Activated CD4-positive, alpha-beta T cell treated with anti-CD3 and anti-CD28 coated beads for 36 hours (primary cell): ENCODE measurements around the gene CIAPIN1. TPM values are rescaled to one million over a fixed set of nuclear protein-coding genes. Genes with fewer than 3 reads are reported as not detected.
"Not testable (repeated sequence)": the region's sequence is repeated elsewhere in the genome, so short reads cannot be mapped to it uniquely, and the experiment has no call there.

Experiments used
- ATAC-seq: fragments of 200-7000 bp; cut with Tn5 transposase; one replicate; pipeline ENCODE4 v1.10.0; 2021; ENCODE audit warnings: mild to moderate bottlenecking, moderate library complexity
- CTCF ChIA-PET: fragments of 350-600 bp; sonication (Branson Sonifier 250); formaldehyde crosslinking; loops from one replicate; lab custom pipeline; 2021; ENCODE audit warnings: antibody characterized with exemption; lab: Charles Lee
- POLR2A ChIA-PET: fragments of 350-600 bp; sonication (Branson Sonifier 250); formaldehyde crosslinking; loops from one replicate; lab custom pipeline; 2021; ENCODE audit warnings: antibody characterized with exemption, inconsistent platforms; lab: Charles Lee
- DNase-seq: peaks from one replicate; pipeline ENCODE4 v3.0.0-alpha.2; 2020
- H3K27ac Mint-ChIP-seq: one replicate; pipeline ENCODE4 v1.8.0; 2021; ENCODE audit warnings: mixed read lengths
- H3K27me3 Mint-ChIP-seq: one replicate; pipeline ENCODE4 v1.8.0; 2021; ENCODE audit warnings: mixed read lengths
- H3K36me3 Mint-ChIP-seq: one replicate; pipeline ENCODE4 v1.8.0; 2021; ENCODE audit warnings: low read depth, mixed read lengths
- H3K4me1 Mint-ChIP-seq: one replicate; pipeline ENCODE4 v1.8.0; 2021; ENCODE audit warnings: mixed read lengths
- H3K4me3 Mint-ChIP-seq: one replicate; pipeline ENCODE4 v1.8.0; 2021; ENCODE audit warnings: mild to moderate bottlenecking, moderate library complexity, mixed read lengths
- H3K9me3 Mint-ChIP-seq: one replicate; pipeline ENCODE4 v1.8.0; 2021; ENCODE audit warnings: low read depth, mixed read lengths
- intact Hi-C, 2 experiments: fragments of 100-400 bp; cut with DNase I in 1 of 2; cut with micrococcal nuclease in 1 of 2; formaldehyde crosslinking; loops; one replicate each; pipeline versions ENCODE4 v1.14.2 to v1.15.1; 2022 to 2024; cut with DNase I, micrococcal nuclease
- total RNA-seq, 2 experiments: library from RNA; stranded (reverse); gene quantifications; one replicate each; pipeline ENCODE4 v1.2.3, GENCODE V29; 2021

The CIAPIN1 gene
- total RNA-seq, 2 experiments from 2014 or later: 41.7 to 42.6 TPM

GRCh38 chr16:57403965-57404817, 43.0 kb downstream of the CIAPIN1 start, which contains the start of gene CCL17:
TSS of gene CCL17 (plus strand) at chr16:57404767. CDS start at chr16:57413933, 9,166 bp downstream.
- no peak for ATAC-seq
- intact Hi-C loops: no loop called here
- ChIA-PET CTCF (interaction anchor here (0.7 to 1.3 kb wide), 4 partner anchors 9 to 110 kb away, joined by 3 to 6 read pairs (median 4); no protein-coding TSS in a partner anchor), POLR2A (no interaction called here)
- H3K4me1 Mint-ChIP-seq: peaks cover 5% of the 10 kb centered on the region
- DNase-seq: no peak
- no peaks in the 10 kb centered on the region for H3K27me3 Mint-ChIP-seq
- H3K4me3 Mint-ChIP-seq: no peak within 1 kb of the TSS
- no peaks in the 10 kb centered on the region for H3K9me3 Mint-ChIP-seq
- no peaks in the 10 kb centered on the region for H3K36me3 Mint-ChIP-seq
- no peak within 1 kb of the TSS for H3K27ac Mint-ChIP-seq

- no peak overlapping the region for H3K27ac Mint-ChIP-seq
- H3K27me3 Mint-ChIP-seq: no peaks in the 10 kb centered on the region
- no peak overlapping the region for H3K4me3 Mint-ChIP-seq
- ChIA-PET POLR2A (no interaction called here), CTCF (no interaction called here)
- DNase-seq (no peak), ATAC-seq (no peak)
- H3K4me1 Mint-ChIP-seq: peaks cover 5% of the 10 kb centered on the region
- no peaks in the 10 kb centered on the region for H3K36me3 Mint-ChIP-seq
- no peaks in the 10 kb centered on the region for H3K9me3 Mint-ChIP-seq
- intact Hi-C loops: no loop called here
These were observed 45.1 kb downstream of the CIAPIN1 start for GRCh38 chr16:57401943-57402640.

GRCh38 chr16:57397493-57397892, 49.7 kb downstream of the CIAPIN1 start:
- H3K27me3 Mint-ChIP-seq, H3K36me3 Mint-ChIP-seq, H3K27ac Mint-ChIP-seq, POLR2A ChIA-PET, H3K9me3 Mint-ChIP-seq, ATAC-seq, H3K4me3 Mint-ChIP-seq, DNase-seq, CTCF ChIA-PET, intact Hi-C loops, H3K4me1 Mint-ChIP-seq: not testable (repeated sequence)

DNA sequence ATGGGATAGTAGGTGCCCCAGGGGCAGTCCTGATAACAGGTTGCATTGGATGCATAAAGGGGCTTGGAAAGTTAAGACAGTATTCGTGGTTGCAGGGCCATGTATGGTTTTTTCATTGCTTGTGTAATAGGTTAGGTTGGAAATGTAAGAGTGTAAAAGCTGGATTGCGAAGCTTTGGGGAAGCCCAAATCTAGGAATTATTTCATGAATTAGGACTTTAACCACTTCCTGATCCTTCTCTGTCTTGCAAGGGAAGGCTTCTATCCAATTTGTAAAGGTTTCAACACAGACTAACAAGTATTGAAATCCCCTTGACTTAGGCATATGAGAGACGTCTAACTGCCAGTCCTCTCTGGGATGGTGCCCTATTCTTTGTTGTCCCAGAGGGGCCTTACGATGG, 50.4 kb downstream of the CIAPIN1 start:
- CTCF ChIA-PET: no interaction called here
- ATAC-seq (no peak), DNase-seq (no peak)
- no peaks in the 10 kb centered on the region for H3K27me3 Mint-ChIP-seq
- H3K4me3 Mint-ChIP-seq: no peak overlapping the region
- POLR2A ChIA-PET: no interaction called here
- H3K27ac Mint-ChIP-seq: no peak overlapping the region
- H3K36me3 Mint-ChIP-seq: no peaks in the 10 kb centered on the region
- H3K9me3 Mint-ChIP-seq: no peaks in the 10 kb centered on the region
- H3K4me1 Mint-ChIP-seq: no peaks in the 10 kb centered on the region
- intact Hi-C loops: no loop called here

DNA sequence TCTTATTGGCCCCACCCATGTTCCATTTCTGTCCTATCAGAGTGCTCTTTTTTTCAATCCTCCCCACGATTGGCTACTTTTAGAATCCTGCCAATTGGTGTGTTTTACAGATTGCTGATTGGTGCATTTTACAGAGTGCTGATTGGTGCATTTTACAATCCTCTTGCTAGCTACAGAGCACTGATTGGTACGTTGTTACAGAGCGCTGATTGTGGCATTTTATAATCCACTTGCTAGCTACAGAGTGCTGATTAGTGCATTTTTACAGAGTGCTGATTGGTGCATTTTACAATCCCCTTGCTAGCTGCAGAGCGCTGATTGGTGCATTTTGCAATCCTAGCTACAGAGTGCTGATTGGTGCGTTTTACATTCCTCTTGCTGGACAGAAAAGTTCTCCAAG, 52.2 kb downstream of the CIAPIN1 start:
- POLR2A ChIA-PET: interaction anchor here (0.7 kb wide), 1 partner anchor 13 kb away, joined by 3 read pairs; no protein-coding TSS in a partner anchor

DNA sequence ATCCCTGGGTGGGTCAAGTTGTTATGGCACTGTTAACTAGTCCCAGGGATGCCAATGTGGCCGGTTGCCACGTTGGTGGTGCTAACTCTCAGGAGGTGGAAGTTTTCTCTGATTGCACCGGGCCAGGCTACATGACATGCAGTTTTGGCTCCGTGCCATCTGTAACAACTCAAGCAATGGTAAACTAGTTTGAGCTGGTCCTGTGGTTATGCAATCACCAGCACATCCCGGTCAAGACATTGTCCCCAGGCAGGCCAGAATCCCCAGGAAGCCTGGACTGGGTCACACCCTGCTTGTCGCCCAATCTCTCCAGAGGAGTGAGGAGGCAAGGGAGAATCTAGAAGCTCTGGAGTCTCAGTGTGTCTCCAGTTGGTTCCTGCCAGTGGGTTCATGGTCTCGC, 52.7 kb downstream of the CIAPIN1 start:
- H3K9me3 Mint-ChIP-seq: no peaks in the 10 kb centered on the region
- CTCF ChIA-PET: interaction anchor here (0.6 to 1.5 kb wide), 2 partner anchors 22 to 72 kb away, joined by 3 to 5 read pairs; no protein-coding TSS in a partner anchor
- POLR2A ChIA-PET: no interaction called here
- peaks cover 3% of the 10 kb centered on the region for H3K27me3 Mint-ChIP-seq
- no peak for DNase-seq
- H3K27ac Mint-ChIP-seq: no peak overlapping the region
- H3K4me1 Mint-ChIP-seq: no peaks in the 10 kb centered on the region
- ATAC-seq: no peak
- no peak overlapping the region for H3K4me3 Mint-ChIP-seq
- H3K36me3 Mint-ChIP-seq: no peaks in the 10 kb centered on the region
- intact Hi-C loops: no loop called here

More for the DNA sequence above, 52.2 kb downstream of the CIAPIN1 start:
- intact Hi-C loops: no loop called here
- no peak overlapping the region for H3K27ac Mint-ChIP-seq
- H3K27me3 Mint-ChIP-seq: peaks cover 3% of the 10 kb centered on the region
- H3K4me1 Mint-ChIP-seq: no peaks in the 10 kb centered on the region
- CTCF ChIA-PET: interaction anchor here (0.6 to 1.5 kb wide), 2 partner anchors 9 to 22 kb away, joined by 3 to 5 read pairs; partner anchors contain the start of gene CCL17
- no peaks in the 10 kb centered on the region for H3K9me3 Mint-ChIP-seq
- H3K4me3 Mint-ChIP-seq: no peak overlapping the region
- ATAC-seq (no peak), DNase-seq (no peak)
- H3K36me3 Mint-ChIP-seq: no peaks in the 10 kb centered on the region

DNA sequence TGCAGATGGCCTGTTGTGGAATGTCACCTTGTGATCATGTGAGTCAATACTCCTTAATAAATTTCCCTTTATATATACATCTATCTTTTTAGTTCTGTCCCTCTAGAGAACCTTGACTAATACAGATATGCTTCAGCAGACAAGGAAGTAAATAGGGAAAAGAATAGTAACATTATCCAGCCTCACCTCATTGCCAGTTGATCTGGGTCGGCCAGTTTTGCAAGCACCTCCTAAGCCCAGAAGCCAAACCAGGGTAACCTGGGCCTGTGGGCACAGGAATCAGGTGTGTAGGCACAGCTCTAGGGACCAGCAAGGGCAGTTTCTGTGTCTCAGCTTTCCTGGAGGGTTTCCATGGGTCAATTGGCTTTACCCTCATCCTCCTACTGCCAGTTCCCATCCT, 54.5 kb downstream of the CIAPIN1 start:
- Mint-ChIP-seq H3K36me3 (no peaks in the 10 kb centered on the region), H3K27me3 (peaks cover 3% of the 10 kb centered on the region), H3K4me3 (no peak overlapping the region), H3K27ac (no peak overlapping the region), H3K4me1 (peaks cover 5% of the 10 kb centered on the region), H3K9me3 (no peaks in the 10 kb centered on the region)
- ChIA-PET CTCF (interaction anchor here (0.6 kb wide), 1 partner anchor 287 kb away, joined by 3 read pairs; no protein-coding TSS in a partner anchor), POLR2A (no interaction called here)
- intact Hi-C loops: no loop called here
- no peak for ATAC-seq
- no peak for DNase-seq

DNA sequence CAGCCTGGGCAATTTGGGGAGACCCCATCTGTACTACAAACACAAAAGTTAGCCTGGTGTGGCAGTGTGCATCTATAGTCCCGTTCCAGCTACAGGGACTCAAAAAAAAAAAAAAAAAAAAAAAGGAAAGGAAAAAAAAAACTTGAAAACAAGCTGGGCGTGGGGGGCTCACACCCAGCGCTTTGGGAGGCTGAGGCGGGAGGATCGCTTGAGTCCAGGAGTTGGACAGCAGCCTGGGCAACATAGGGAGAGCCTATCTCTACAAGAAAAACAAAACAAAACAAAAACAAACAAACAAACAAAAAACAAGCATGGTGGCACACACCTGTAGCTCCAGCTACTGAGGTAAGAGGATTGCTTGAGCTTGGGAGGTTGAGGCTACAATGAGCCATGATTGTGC, 55.5 kb downstream of the CIAPIN1 start:
- DNase-seq (no peak), ATAC-seq (no peak)
- H3K9me3 Mint-ChIP-seq: no peaks in the 10 kb centered on the region
- intact Hi-C loops: no loop called here
- ChIA-PET CTCF (interaction anchor here (0.7 kb wide), 1 partner anchor 14 kb away, joined by 3 read pairs; no protein-coding TSS in a partner anchor), POLR2A (no interaction called here)
- H3K4me1 Mint-ChIP-seq: peaks cover 5% of the 10 kb centered on the region
- no peaks in the 10 kb centered on the region for H3K36me3 Mint-ChIP-seq
- no peak overlapping the region for H3K4me3 Mint-ChIP-seq
- H3K27me3 Mint-ChIP-seq: peaks cover 3% of the 10 kb centered on the region
- H3K27ac Mint-ChIP-seq: no peak overlapping the region

DNA sequence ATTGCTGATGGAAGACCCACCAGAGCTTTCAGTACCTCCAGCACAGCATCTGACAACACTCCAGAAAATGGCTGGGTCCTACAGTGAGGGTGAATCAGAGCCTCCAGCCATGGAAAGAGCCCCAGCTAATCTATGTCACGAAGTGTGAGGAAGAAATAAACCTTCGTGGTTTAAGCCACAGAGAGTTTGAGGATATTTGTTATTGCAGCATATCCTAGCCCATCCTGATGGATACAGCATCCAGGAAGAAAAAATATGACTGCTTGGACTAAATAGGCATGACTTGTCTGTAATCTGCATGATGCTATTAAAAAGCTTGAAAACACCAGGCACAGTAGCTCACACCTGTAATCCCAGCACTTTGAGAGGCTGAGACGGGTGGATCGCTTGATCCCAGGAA, 55.9 kb downstream of the CIAPIN1 start:
- DNase-seq: no peak
- no peak overlapping the region for H3K4me3 Mint-ChIP-seq
- H3K9me3 Mint-ChIP-seq: no peaks in the 10 kb centered on the region
- peaks cover 5% of the 10 kb centered on the region for H3K4me1 Mint-ChIP-seq
- ATAC-seq: no peak
- H3K36me3 Mint-ChIP-seq: no peaks in the 10 kb centered on the region
- ChIA-PET CTCF (interaction anchor here (0.7 kb wide), 1 partner anchor 14 kb away, joined by 3 read pairs; no protein-coding TSS in a partner anchor), POLR2A (no interaction called here)
- intact Hi-C loops: no loop called here
- H3K27ac Mint-ChIP-seq: no peak overlapping the region
- peaks cover 3% of the 10 kb centered on the region for H3K27me3 Mint-ChIP-seq

- intact Hi-C loops: no loop called here
- peaks cover 5% of the 10 kb centered on the region for H3K4me1 Mint-ChIP-seq
- peaks cover 3% of the 10 kb centered on the region for H3K27me3 Mint-ChIP-seq
- DNase-seq: no peak
- no peak for ATAC-seq
- H3K4me3 Mint-ChIP-seq: no peak overlapping the region
- POLR2A ChIA-PET: no interaction called here
- no peaks in the 10 kb centered on the region for H3K36me3 Mint-ChIP-seq
- no peak overlapping the region for H3K27ac Mint-ChIP-seq
- H3K9me3 Mint-ChIP-seq: no peaks in the 10 kb centered on the region
- CTCF ChIA-PET: no interaction called here
These were observed 56.4 kb downstream of the CIAPIN1 start for GRCh38 chr16:57390636-57391295.

DNA sequence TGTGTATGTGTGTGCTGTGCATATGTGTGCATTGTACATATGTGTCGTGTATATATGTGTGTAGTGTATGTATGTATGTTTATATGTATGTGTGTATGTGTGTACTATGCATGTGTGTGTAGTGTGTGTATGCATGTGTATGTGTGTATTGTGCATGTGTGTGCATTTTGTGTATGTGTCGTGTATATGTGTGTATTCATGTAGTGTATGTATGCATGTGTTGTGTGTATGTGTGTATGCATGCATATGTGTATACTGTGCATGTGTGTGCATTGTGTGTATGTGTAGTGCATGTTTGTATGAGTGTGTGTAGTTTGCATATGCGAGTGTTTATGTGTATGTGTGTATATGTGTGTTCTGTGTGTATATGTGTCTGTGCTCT, 58.1 kb downstream of the CIAPIN1 start:
- DNase-seq (no peak), ATAC-seq (no peak)
- intact Hi-C loops: no loop called here
- no peaks in the 10 kb centered on the region for H3K9me3 Mint-ChIP-seq
- peaks cover 5% of the 10 kb centered on the region for H3K4me1 Mint-ChIP-seq
- POLR2A ChIA-PET: no interaction called here
- no peaks in the 10 kb centered on the region for H3K36me3 Mint-ChIP-seq
- no peak overlapping the region for H3K4me3 Mint-ChIP-seq
- CTCF ChIA-PET: no interaction called here
- no peak overlapping the region for H3K27ac Mint-ChIP-seq
- peaks cover 3% of the 10 kb centered on the region for H3K27me3 Mint-ChIP-seq
